IMR-90 (cell line): ENCODE results near the gene MEGF8. TPM values are rescaled to one million over a fixed set of nuclear protein-coding genes. Genes with fewer than 3 reads are reported as not detected.

Source experiments
- ATAC-seq: fragments of 200-7000 bp; cut with Tn5 transposase; 2 replicates; pipeline ENCODE4 v1.9.1; 2020; ENCODE audit warnings: low read depth, mild to moderate bottlenecking, moderate library complexity
- BruUV-seq: library from RNA; stranded (reverse); fragments of 400-500 nt; replicated peaks from 2 replicates; lab custom pipeline; 2021; lab: Mats Ljungman, UMichigan
- CTCF ChIA-PET: fragments of 300-600 bp; formaldehyde crosslinking; extraction: SDS; loops from one replicate; lab custom pipeline; 2021; ENCODE audit warnings: antibody characterized with exemption; lab: Yijun Ruan, JAX
- POLR2A ChIA-PET: fragments of 300-600 bp; sonication (Branson Sonifier 250); formaldehyde crosslinking; loops from one replicate; lab custom pipeline; 2022; ENCODE audit warnings: antibody characterized with exemption; ENCODE audit not compliant: unreplicated experiment; lab: Charles Lee
- DNase-seq: peaks from one replicate; pipeline ENCODE4 v3.0.0; 2013
- H2AFZ ChIP-seq: replicated peaks from 2 replicates; pipeline ENCODE3; 2013; ENCODE audit warnings: low read length, mild to moderate bottlenecking; ENCODE audit not compliant: poor library complexity
- H2AK5ac ChIP-seq: 2 replicates; pipeline ENCODE4 v1.6.1; 2013; ENCODE audit warnings: low read depth, low read length, inconsistent platforms
- H2AK9ac ChIP-seq: replicated peaks from 2 replicates; pipeline ENCODE3; 2013; ENCODE audit warnings: mild to moderate bottlenecking, low read depth, low read length, moderate library complexity; ENCODE audit not compliant: poor library complexity
- H2BK120ac ChIP-seq: 2 replicates; pipeline ENCODE4 v1.6.1; 2013; ENCODE audit warnings: low read depth, low read length, inconsistent platforms
- H2BK15ac ChIP-seq: 3 replicates; pipeline ENCODE4 v1.6.1; 2013; ENCODE audit warnings: low read depth, low read length, inconsistent platforms
- H2BK20ac ChIP-seq: 2 replicates; pipeline ENCODE4 v1.6.1; 2013; ENCODE audit warnings: low read depth, mild to moderate bottlenecking, inconsistent platforms, low read length, moderate library complexity
- H2BK5ac ChIP-seq: 2 replicates; pipeline ENCODE4 v1.6.1; 2013; ENCODE audit warnings: mild to moderate bottlenecking, low read depth, low read length, inconsistent platforms; ENCODE audit not compliant: poor library complexity, severe bottlenecking
- H3K14ac ChIP-seq: replicated peaks from 2 replicates; pipeline ENCODE4 v1.6.1; 2013; ENCODE audit warnings: low read depth, low read length, inconsistent platforms
- H3K18ac ChIP-seq: 2 replicates; pipeline ENCODE4 v1.6.1; 2013; ENCODE audit warnings: low read depth, low read length, control low read depth
- H3K23ac ChIP-seq: 2 replicates; pipeline ENCODE4 v1.6.1; 2013; ENCODE audit warnings: low read depth, low read length, inconsistent platforms
- H3K27ac ChIP-seq: 2 replicates; pipeline ENCODE4 v1.5.1; 2013; ENCODE audit warnings: mild to moderate bottlenecking, control low read depth, low read length; ENCODE audit not compliant: insufficient read depth
- H3K27me3 ChIP-seq: 2 replicates; pipeline ENCODE4 v1.6.1; 2013; ENCODE audit warnings: low read length; ENCODE audit not compliant: control insufficient read depth, insufficient read depth
- H3K36me3 ChIP-seq: 2 replicates; pipeline ENCODE4 v1.6.1; 2013; ENCODE audit warnings: low read length, mixed read lengths; ENCODE audit not compliant: control insufficient read depth, insufficient read depth
- H3K4ac ChIP-seq: 2 replicates; pipeline ENCODE4 v1.6.1; 2013; ENCODE audit warnings: low read depth, low read length, inconsistent platforms
- H3K4me1 ChIP-seq: 2 replicates; pipeline ENCODE4 v1.6.1; 2013; ENCODE audit warnings: low read length, mixed read lengths; ENCODE audit not compliant: control insufficient read depth, insufficient read depth
- H3K4me2 ChIP-seq: 2 replicates; pipeline ENCODE4 v1.6.1; 2013; ENCODE audit warnings: low read depth, mild to moderate bottlenecking, control low read depth, low read length, moderate library complexity
- H3K4me3 ChIP-seq: 2 replicates; pipeline ENCODE4 v1.5.1; 2013; ENCODE audit warnings: low read depth, mild to moderate bottlenecking, control low read depth, low read length, moderate library complexity; ENCODE audit not compliant: insufficient read depth
- H3K56ac ChIP-seq: 2 replicates; pipeline ENCODE4 v1.6.1; 2013; ENCODE audit warnings: low read length, inconsistent platforms; ENCODE audit not compliant: insufficient read depth; ENCODE audit errors: extremely low read depth
- H3K79me1 ChIP-seq, 2 experiments: 2 replicates each; pipeline ENCODE4 v1.6.1; 2013; ENCODE audit warnings: low read length in 2 of 2, inconsistent platforms in 1 of 2, low read depth in 1 of 2
- H3K9ac ChIP-seq: 2 replicates; pipeline ENCODE4 v1.6.1; 2013; ENCODE audit warnings: low read depth, low read length, control low read depth
- H3K9me1 ChIP-seq: 2 replicates; pipeline ENCODE4 v1.6.1; 2013; ENCODE audit warnings: low read length, inconsistent platforms; ENCODE audit not compliant: insufficient read depth
- H3K9me3 ChIP-seq: 2 replicates; pipeline ENCODE4 v1.6.1; 2013; ENCODE audit warnings: low read length; ENCODE audit not compliant: control insufficient read depth, insufficient read depth
- H4K20me1 ChIP-seq: 2 replicates; pipeline ENCODE4 v1.6.1; 2013; ENCODE audit warnings: low read length, inconsistent platforms; ENCODE audit not compliant: insufficient read depth
- H4K5ac ChIP-seq: 2 replicates; pipeline ENCODE4 v1.6.1; 2013; ENCODE audit warnings: mild to moderate bottlenecking, low read depth, low read length, control low read depth
- H4K8ac ChIP-seq, 2 experiments: 2 replicates each; pipeline ENCODE4 v1.6.1; 2013; ENCODE audit warnings: low read depth in 2 of 2, low read length in 2 of 2, control low read depth in 1 of 2, inconsistent platforms in 1 of 2
- H4K91ac ChIP-seq: 2 replicates; pipeline ENCODE4 v1.6.1; 2013; ENCODE audit warnings: low read depth, low read length, inconsistent platforms; ENCODE audit not compliant: insufficient read depth
- MAFK ChIP-seq: IDR thresholded peaks from 2 replicates; pipeline ENCODE4 v1.6.1; 2012; ENCODE audit warnings: low read depth, low read length, improper control_type of control experiment
- MAZ ChIP-seq: IDR thresholded peaks from 2 replicates; pipeline ENCODE4 v1.6.1; 2012; ENCODE audit warnings: low read depth, mild to moderate bottlenecking, low read length, improper control_type of control experiment, moderate library complexity, borderline replicate concordance
- MXI1 ChIP-seq: IDR thresholded peaks from 2 replicates; pipeline ENCODE4 v1.6.1; 2012; ENCODE audit warnings: low read depth, mild to moderate bottlenecking, low read length, moderate library complexity, borderline replicate concordance
- RAD21 ChIP-seq: IDR thresholded peaks from 2 replicates; pipeline ENCODE4 v1.6.1; 2012; ENCODE audit warnings: low read length, improper control_type of control experiment
- RFX5 ChIP-seq: IDR thresholded peaks from 2 replicates; pipeline ENCODE4 v1.8.0; 2012; ENCODE audit warnings: low read depth, mild to moderate bottlenecking, low read length, moderate library complexity
- WGBS, 2 experiments: methylation state at CpG; one replicate each; pipeline versions ENCODE4 v1.1.5 to v1.1.7; 2013; ENCODE audit warnings: missing lambda C conversion rate in 2 of 2; ENCODE audit not compliant: insufficient read length in 1 of 2; ENCODE audit errors: extremely low coverage in 2 of 2; 5-methylcytosine and 5-hydroxymethylcytosine counted together
- dilution Hi-C: fragments of 300-500 bp; cut with HindIII; formaldehyde crosslinking; loops from one replicate; pipeline ENCODE4 v1.14.3; 2018; ENCODE audit warnings: low sequenced_read_pairs; ENCODE audit not compliant: unreplicated experiment
- in situ Hi-C: fragments of 300-500 bp; cut with MboI; formaldehyde crosslinking; loops from 3 replicates; pipeline ENCODE4 v1.14.3; 2019; ENCODE audit warnings: low sequenced_read_pairs, inconsistent platforms, mixed read lengths
- intact Hi-C: fragments of 100-400 bp; cut with micrococcal nuclease; formaldehyde crosslinking; loops from 2 replicates; pipeline ENCODE4 v1.10.0; 2022
- polyA plus RNA-seq, 3 experiments: library from polyadenylated mRNA; depleted of rRNA; stranded (reverse); fragments of >200 nt; gene quantifications; 2 replicates each; pipeline ENCODE4 v1.2.3, GENCODE V29; 2012; ENCODE audit warnings: low replicate concordance in 1 of 3
- total RNA-seq: library from RNA; depleted of rRNA; stranded (reverse); fragments of >200 nt; gene quantifications from 2 replicates; pipeline ENCODE4 v1.2.3, GENCODE V29; 2012
- TF ChIP-seq, protein P1 (sequence below): conservative IDR thresholded peaks from 2 replicates; pipeline ENCODE4 v1.5.1; 2012; ENCODE audit warnings: mild to moderate bottlenecking, low read depth, low read length, improper control_type of control experiment
- TF ChIP-seq, protein P2 (sequence below): fragments of 150-350 bp; IDR thresholded peaks from 2 replicates; pipeline ENCODE4 v1.6.1; 2017; ENCODE audit warnings: mild to moderate bottlenecking, antibody characterized with exemption, low read length, low read depth
- TF ChIP-seq, protein P3 (sequence below): fragments of 150-350 bp; IDR thresholded peaks from 2 replicates; pipeline ENCODE4 v1.6.1; 2016; ENCODE audit warnings: low read depth, mild to moderate bottlenecking, low read length, moderate library complexity, borderline replicate concordance

MEGF8 gene
- total and polyA plus RNA-seq, 2 of the 4 experiments (the other 2 are of a cell fraction): 2.3 to 12.5 TPM

DNA sequence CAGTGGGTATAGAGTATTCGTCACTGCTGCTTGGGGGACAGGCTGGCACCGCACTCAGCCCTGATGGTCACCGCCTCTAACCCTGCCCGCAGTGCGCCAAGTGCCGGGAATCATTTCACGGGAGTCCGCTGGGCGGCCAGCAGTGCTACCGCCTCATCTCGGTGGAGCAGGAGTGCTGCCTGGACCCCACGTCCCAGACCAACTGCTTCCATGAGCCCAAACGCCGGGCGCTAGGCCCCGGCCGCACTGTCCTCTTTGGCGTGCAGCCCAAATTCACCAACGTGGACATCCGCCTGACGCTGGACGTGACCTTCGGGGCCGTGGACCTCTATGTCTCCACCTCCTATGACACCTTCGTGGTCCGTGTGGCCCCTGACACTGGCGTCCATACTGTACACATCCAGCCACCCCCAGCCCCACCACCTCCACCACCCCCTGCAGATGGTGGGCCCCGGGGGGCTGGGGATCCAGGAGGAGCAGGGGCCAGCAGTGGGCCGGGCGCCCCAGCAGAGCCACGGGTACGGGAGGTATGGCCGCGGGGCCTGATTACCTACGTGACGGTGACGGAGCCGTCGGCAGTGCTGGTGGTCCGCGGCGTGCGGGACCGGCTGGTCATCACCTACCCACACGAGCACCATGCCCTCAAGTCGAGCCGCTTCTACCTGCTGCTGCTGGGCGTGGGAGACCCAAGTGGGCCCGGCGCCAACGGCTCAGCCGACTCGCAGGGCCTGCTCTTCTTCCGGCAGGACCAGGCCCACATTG is 50.2 kb downstream of the MEGF8 start:
- Histone ChIP-seq H3K23ac (no peak overlapping the region), H4K20me1 (peaks cover 2% of the 10 kb centered on the region; the same call in 1 of the 2 replicates), H2AFZ (no peak overlapping the region), H3K14ac (no peak overlapping the region), H3K18ac (no peak overlapping the region), H4K8ac (no peak overlapping the region), H3K9me3 (no peaks in the 10 kb centered on the region), H3K27ac (no peak overlapping the region), H2BK120ac (no peak overlapping the region), H3K36me3 (peaks cover 23% of the 10 kb centered on the region), H2BK5ac (no peak overlapping the region), H3K9me1 (peaks cover 3% of the 10 kb centered on the region; the same call in 1 of the 2 replicates), H3K27me3 (peaks cover 2% of the 10 kb centered on the region; the same call in 1 of the 2 replicates), H4K91ac (no peak overlapping the region), H2AK9ac (no peak overlapping the region), H3K56ac (no peak overlapping the region), H3K4me1 (no peaks in the 10 kb centered on the region), H2BK20ac (no peak overlapping the region), H3K4me2 (no peak overlapping the region), H2AK5ac (no peak overlapping the region), H3K79me1 (no peaks in the 10 kb centered on the region), H3K4me3 (no peak overlapping the region), H2BK15ac (no peak overlapping the region), H4K5ac (no peak overlapping the region), H3K4ac (no peak overlapping the region), H3K9ac (no peak overlapping the region)
- no peak for DNase-seq
- POLR2A ChIA-PET: no interaction called here
- intact Hi-C loops: no loop called here
- in situ Hi-C loops: no loop called here
- 95% methylated on average over 24 of the region's 54 CpGs; no CpG with 5 or more reads in 1 of the 2 experiments for WGBS, 2 experiments
- no peak for TF ChIP-seq MXI1
- no peak for TF ChIP-seq RAD21
- TF ChIP-seq, protein P1, sequence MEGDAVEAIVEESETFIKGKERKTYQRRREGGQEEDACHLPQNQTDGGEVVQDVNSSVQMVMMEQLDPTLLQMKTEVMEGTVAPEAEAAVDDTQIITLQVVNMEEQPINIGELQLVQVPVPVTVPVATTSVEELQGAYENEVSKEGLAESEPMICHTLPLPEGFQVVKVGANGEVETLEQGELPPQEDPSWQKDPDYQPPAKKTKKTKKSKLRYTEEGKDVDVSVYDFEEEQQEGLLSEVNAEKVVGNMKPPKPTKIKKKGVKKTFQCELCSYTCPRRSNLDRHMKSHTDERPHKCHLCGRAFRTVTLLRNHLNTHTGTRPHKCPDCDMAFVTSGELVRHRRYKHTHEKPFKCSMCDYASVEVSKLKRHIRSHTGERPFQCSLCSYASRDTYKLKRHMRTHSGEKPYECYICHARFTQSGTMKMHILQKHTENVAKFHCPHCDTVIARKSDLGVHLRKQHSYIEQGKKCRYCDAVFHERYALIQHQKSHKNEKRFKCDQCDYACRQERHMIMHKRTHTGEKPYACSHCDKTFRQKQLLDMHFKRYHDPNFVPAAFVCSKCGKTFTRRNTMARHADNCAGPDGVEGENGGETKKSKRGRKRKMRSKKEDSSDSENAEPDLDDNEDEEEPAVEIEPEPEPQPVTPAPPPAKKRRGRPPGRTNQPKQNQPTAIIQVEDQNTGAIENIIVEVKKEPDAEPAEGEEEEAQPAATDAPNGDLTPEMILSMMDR: no peak
- TF ChIP-seq MAZ: no peak
- no peak for TF ChIP-seq RFX5
- TF ChIP-seq, protein P2, sequence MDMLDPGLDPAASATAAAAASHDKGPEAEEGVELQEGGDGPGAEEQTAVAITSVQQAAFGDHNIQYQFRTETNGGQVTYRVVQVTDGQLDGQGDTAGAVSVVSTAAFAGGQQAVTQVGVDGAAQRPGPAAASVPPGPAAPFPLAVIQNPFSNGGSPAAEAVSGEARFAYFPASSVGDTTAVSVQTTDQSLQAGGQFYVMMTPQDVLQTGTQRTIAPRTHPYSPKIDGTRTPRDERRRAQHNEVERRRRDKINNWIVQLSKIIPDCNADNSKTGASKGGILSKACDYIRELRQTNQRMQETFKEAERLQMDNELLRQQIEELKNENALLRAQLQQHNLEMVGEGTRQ: no peak
- TF ChIP-seq, protein P3, sequence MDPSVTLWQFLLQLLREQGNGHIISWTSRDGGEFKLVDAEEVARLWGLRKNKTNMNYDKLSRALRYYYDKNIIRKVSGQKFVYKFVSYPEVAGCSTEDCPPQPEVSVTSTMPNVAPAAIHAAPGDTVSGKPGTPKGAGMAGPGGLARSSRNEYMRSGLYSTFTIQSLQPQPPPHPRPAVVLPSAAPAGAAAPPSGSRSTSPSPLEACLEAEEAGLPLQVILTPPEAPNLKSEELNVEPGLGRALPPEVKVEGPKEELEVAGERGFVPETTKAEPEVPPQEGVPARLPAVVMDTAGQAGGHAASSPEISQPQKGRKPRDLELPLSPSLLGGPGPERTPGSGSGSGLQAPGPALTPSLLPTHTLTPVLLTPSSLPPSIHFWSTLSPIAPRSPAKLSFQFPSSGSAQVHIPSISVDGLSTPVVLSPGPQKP: no peak
- TF ChIP-seq MAFK: no peak
- BruUV-seq: no TSS peak
- dilution Hi-C loops: no loop called here
- CTCF ChIA-PET: no interaction called here
- ATAC-seq: no peak
